Body of pancreas (tissue), 4 donors: Measurements from ENCODE around the gene GRIK2.

Experiments
- POLR2A ChIP-seq, 3 donors: fragments of 450-650 bp; IDR thresholded peaks; one replicate each; pipeline ENCODE4 v1.6.1; 2016; ENCODE audit warnings: antibody characterized with exemption in 3 of 3, mild to moderate bottlenecking in 2 of 3
- TF ChIP-seq, protein P1 (sequence below), 7 experiments: fragments of 450-650 bp in 4 of 7; fragments of 200-600 bp in 3 of 7; sonication (generic) in 3 of 7; IDR thresholded peaks; one replicate each; pipeline ENCODE4 v1.5.1; 2016 to 2019; ENCODE audit warnings: antibody characterized with exemption in 7 of 7

DNA sequence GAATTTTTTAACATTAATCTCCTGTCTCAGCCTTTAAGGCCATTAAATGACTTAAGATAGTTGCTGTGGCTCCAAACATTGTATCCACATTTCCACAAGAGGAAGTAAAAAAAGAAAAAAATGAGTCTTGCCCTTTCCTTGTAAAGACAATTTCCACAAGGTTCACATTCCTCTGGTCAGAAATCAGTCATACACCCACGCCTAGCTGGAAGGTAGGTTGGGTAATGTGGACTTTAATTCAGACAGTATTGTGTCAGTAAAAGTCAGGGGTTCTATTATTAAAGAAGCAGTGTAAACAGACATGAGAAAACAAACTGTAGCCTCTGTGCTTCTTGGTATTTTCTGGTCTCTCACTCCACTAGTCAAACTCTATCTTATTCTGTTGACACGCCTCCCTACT, 682.0 kb downstream of the GRIK2 start:
- TF ChIP-seq, protein P1, sequence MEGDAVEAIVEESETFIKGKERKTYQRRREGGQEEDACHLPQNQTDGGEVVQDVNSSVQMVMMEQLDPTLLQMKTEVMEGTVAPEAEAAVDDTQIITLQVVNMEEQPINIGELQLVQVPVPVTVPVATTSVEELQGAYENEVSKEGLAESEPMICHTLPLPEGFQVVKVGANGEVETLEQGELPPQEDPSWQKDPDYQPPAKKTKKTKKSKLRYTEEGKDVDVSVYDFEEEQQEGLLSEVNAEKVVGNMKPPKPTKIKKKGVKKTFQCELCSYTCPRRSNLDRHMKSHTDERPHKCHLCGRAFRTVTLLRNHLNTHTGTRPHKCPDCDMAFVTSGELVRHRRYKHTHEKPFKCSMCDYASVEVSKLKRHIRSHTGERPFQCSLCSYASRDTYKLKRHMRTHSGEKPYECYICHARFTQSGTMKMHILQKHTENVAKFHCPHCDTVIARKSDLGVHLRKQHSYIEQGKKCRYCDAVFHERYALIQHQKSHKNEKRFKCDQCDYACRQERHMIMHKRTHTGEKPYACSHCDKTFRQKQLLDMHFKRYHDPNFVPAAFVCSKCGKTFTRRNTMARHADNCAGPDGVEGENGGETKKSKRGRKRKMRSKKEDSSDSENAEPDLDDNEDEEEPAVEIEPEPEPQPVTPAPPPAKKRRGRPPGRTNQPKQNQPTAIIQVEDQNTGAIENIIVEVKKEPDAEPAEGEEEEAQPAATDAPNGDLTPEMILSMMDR (IDR thresholded peaks at IDR 0.05), result no peak
- no peak for TF ChIP-seq POLR2A (IDR thresholded peaks at IDR 0.05)
